ENCODE measurements around the gene STK16. TPM values are rescaled to one million over a fixed set of nuclear protein-coding genes. Genes with fewer than 3 reads are reported as not detected.
A peak's percentile ranks its signal among the peaks of the same experiment; 100 is the strongest.

The STK16 gene
- total and polyA plus RNA-seq, 2 of the 4 experiments (the other 2 are of a cell fraction): 44.4 to 50.1 TPM

DNA sequence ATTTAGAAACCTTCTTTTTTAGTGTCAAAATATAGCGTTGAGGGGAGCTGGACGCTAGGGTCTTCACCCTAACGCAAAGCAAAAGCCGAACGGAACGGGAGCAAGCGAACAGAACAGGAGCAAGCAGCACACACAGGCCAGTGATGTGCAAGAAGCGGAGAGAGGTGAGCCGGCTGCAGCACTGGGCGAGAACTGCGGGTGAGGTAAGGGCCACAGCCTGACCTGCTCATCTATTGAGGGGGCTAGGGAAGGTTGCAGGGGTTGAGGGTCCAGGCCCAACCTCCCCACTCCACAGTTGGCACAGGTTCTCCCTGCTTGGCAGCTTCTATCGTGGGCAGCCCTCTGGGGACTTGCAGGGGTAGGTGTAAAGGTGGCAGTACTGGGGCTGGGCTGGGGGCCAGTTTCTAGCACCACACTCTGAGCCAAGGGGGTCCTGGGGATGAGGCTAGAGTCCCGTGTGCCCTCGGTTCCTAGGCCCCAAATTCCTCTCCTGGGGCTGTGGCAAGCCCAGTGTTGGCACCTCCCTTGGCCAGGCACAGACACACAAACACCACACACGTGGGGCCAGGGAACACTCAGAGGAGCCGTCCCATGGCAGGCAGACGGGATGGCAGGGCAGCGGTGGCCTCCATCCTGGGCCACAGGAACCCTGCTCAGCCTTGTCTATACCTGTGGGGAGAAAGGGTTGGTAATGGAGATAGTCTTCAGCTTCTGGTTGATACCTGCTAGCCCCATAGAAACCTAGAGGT, 25.3 kb upstream of the STK16 start:
- Histone ChIP-seq H3K9ac (ENCODE audit: low read depth, low read length) (no peak overlapping the region), H2AK5ac (ENCODE audit: low read depth, low read length) (no peak overlapping the region), H3K4me2 (ENCODE audit: low read depth, low read length) (no peak overlapping the region), H3K14ac (replicated peaks; ENCODE audit: low read depth, low read length) (no peak overlapping the region), H2AK9ac (replicated peaks; ENCODE audit: low read depth, low read length, poor library complexity) (peak overlapping the region; percentile 25), H2BK15ac (ENCODE audit: low read depth, low read length) (no peak overlapping the region), H3K4ac (ENCODE audit: low read depth, low read length) (no peak overlapping the region), H3K18ac (ENCODE audit: low read depth, low read length) (no peak overlapping the region), H2BK20ac (ENCODE audit: low read depth, low read length) (no peak overlapping the region), H3K36me3 (ENCODE audit: control insufficient read depth, insufficient read depth, low read length) (peaks cover 51% of the 10 kb centered on the region), H3K4me3 (ENCODE audit: insufficient read depth, low read depth, low read length) (no peak overlapping the region), H4K91ac (ENCODE audit: insufficient read depth, low read depth, low read length) (no peak overlapping the region), H2BK120ac (ENCODE audit: low read depth, low read length) (no peak overlapping the region), H3K27me3 (ENCODE audit: control insufficient read depth, insufficient read depth, low read length) (no peaks in the 10 kb centered on the region), H4K20me1 (ENCODE audit: insufficient read depth, low read length) (peaks cover 8% of the 10 kb centered on the region), H3K9me1 (ENCODE audit: insufficient read depth, low read length) (peaks cover 6% of the 10 kb centered on the region), H3K4me1 (ENCODE audit: control insufficient read depth, insufficient read depth, low read length) (peaks cover 5% of the 10 kb centered on the region; the same call in 1 of the 2 replicates), H3K23ac (ENCODE audit: low read depth, low read length) (no peak overlapping the region), H4K8ac (ENCODE audit: low read depth in 2 of 2, low read length in 2 of 2) (no peak overlapping the region), H3K79me1 (ENCODE audit: low read depth in 1 of 2, low read length in 2 of 2) (peaks cover 8 to 22% of the 10 kb centered on the region in 2 experiments; a peak in 3 of 4 replicates), H4K5ac (ENCODE audit: low read depth, low read length) (no peak overlapping the region), H3K9me3 (ENCODE audit: control insufficient read depth, insufficient read depth, low read length) (no peaks in the 10 kb centered on the region), H3K27ac (ENCODE audit: insufficient read depth, low read length) (no peak overlapping the region), H3K56ac (ENCODE audit: extremely low read depth, insufficient read depth, low read length) (no peak overlapping the region), H2AFZ (replicated peaks; ENCODE audit: low read length, poor library complexity) (no peak overlapping the region), H2BK5ac (ENCODE audit: low read depth, low read length, poor library complexity, severe bottlenecking) (no peak overlapping the region)
- dilution Hi-C loops (cut with HindIII; ENCODE audit: low sequenced_read_pairs, unreplicated experiment) (no loop called here), in situ Hi-C loops (cut with MboI; ENCODE audit: low sequenced_read_pairs) (no loop called here), intact Hi-C loops (cut with micrococcal nuclease) (loop anchor here (1.0 to 2.0 kb wide), 2 partner anchors 59 to 78 kb away; partner anchors contain the start of gene DNAJB2)
- DNase-seq (no peak), ATAC-seq (ENCODE audit: low read depth) (no peak)
- no TSS peak for BruUV-seq (replicated peaks)
- POLR2A ChIA-PET (ENCODE audit: unreplicated experiment): no interaction called here
- 93% methylated on average over 6 of the region's 18 CpGs; no CpG with 5 or more reads in 1 of the 2 experiments for WGBS, 2 experiments (ENCODE audit: extremely low coverage in 2 of 2, insufficient read length in 1 of 2)
- CTCF ChIA-PET: no interaction called here
- TF ChIP-seq, protein P1, sequence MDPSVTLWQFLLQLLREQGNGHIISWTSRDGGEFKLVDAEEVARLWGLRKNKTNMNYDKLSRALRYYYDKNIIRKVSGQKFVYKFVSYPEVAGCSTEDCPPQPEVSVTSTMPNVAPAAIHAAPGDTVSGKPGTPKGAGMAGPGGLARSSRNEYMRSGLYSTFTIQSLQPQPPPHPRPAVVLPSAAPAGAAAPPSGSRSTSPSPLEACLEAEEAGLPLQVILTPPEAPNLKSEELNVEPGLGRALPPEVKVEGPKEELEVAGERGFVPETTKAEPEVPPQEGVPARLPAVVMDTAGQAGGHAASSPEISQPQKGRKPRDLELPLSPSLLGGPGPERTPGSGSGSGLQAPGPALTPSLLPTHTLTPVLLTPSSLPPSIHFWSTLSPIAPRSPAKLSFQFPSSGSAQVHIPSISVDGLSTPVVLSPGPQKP (IDR thresholded peaks at IDR 0.05; ENCODE audit: borderline replicate concordance, low read depth, low read length): no peak
- TF ChIP-seq MAZ (IDR thresholded peaks at IDR 0.05; ENCODE audit: borderline replicate concordance, low read depth, low read length): no peak
- no peak for TF ChIP-seq RFX5 (IDR thresholded peaks at IDR 0.05; ENCODE audit: low read depth, low read length)
- TF ChIP-seq, protein P2, sequence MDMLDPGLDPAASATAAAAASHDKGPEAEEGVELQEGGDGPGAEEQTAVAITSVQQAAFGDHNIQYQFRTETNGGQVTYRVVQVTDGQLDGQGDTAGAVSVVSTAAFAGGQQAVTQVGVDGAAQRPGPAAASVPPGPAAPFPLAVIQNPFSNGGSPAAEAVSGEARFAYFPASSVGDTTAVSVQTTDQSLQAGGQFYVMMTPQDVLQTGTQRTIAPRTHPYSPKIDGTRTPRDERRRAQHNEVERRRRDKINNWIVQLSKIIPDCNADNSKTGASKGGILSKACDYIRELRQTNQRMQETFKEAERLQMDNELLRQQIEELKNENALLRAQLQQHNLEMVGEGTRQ (IDR thresholded peaks at IDR 0.05; ENCODE audit: low read depth, low read length): no peak
- TF ChIP-seq RAD21 (IDR thresholded peaks at IDR 0.05; ENCODE audit: low read length): no peak
- TF ChIP-seq CEBPB (IDR thresholded peaks at IDR 0.05; ENCODE audit: low read depth, low read length): no peak
- TF ChIP-seq FOS (IDR thresholded peaks at IDR 0.05; ENCODE audit: low read depth, low read length): no peak
- TF ChIP-seq NFE2L2 (IDR thresholded peaks at IDR 0.05; ENCODE audit: low read depth, low read length): no peak
- no peak for TF ChIP-seq RCOR1 (IDR thresholded peaks at IDR 0.05; ENCODE audit: insufficient replicate concordance, low read length)
- TF ChIP-seq POLR2A (IDR thresholded peaks at IDR 0.05; ENCODE audit: low read depth, low read length): no peak
- no peak for TF ChIP-seq CHD1 (IDR thresholded peaks at IDR 0.05; ENCODE audit: low read depth, low read length)
- no peak for TF ChIP-seq BHLHE40 (IDR thresholded peaks at IDR 0.05; ENCODE audit: low read depth, low read length)
- TF ChIP-seq SMC3 (IDR thresholded peaks at IDR 0.05; ENCODE audit: low read depth, low read length): no peak
- TF ChIP-seq MAFK (IDR thresholded peaks at IDR 0.05; ENCODE audit: low read depth, low read length): no peak
- TF ChIP-seq, protein P3, sequence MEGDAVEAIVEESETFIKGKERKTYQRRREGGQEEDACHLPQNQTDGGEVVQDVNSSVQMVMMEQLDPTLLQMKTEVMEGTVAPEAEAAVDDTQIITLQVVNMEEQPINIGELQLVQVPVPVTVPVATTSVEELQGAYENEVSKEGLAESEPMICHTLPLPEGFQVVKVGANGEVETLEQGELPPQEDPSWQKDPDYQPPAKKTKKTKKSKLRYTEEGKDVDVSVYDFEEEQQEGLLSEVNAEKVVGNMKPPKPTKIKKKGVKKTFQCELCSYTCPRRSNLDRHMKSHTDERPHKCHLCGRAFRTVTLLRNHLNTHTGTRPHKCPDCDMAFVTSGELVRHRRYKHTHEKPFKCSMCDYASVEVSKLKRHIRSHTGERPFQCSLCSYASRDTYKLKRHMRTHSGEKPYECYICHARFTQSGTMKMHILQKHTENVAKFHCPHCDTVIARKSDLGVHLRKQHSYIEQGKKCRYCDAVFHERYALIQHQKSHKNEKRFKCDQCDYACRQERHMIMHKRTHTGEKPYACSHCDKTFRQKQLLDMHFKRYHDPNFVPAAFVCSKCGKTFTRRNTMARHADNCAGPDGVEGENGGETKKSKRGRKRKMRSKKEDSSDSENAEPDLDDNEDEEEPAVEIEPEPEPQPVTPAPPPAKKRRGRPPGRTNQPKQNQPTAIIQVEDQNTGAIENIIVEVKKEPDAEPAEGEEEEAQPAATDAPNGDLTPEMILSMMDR (conservative IDR thresholded peaks at IDR 0.05; ENCODE audit: low read depth, low read length): no peak

Measured in IMR-90 (cell line).